Measurements from ENCODE around the gene HIVEP1.

DNA sequence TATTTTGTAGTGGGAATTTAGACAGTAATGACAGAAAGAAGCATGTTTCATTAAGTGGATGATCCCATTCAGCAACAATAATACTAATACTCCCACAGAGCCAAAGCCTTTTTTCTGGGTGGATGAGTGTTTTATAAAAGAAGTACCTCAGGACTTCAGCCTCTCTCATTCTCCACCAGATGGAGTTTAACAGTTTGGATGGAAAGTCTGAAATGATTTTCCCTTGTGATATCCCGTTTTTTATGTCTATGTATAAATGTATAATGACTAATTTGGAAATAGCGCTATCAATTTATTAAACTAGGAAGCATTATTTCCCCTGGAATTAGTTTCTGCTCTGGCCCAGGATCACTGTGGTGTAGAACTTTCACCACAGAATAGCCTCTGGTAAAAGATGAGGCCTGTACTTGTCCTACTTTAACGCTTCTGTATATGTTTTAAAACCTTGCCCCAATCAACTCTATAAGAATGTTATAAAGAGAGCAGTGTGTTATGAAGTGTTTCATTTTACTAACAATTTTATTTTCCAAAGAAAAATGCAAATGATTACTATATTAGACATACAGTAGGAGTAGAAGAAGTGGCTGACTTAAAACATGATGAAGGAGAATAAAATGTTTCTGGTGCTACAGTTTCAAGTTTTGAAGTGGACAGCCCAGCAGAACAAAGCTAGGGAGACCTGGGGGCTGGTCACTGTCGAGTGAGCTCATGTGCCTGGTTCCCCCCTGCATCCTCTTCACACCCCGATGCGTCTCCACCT, 135.6 kb downstream of the HIVEP1 start:
- TF ChIP-seq, protein P1, sequence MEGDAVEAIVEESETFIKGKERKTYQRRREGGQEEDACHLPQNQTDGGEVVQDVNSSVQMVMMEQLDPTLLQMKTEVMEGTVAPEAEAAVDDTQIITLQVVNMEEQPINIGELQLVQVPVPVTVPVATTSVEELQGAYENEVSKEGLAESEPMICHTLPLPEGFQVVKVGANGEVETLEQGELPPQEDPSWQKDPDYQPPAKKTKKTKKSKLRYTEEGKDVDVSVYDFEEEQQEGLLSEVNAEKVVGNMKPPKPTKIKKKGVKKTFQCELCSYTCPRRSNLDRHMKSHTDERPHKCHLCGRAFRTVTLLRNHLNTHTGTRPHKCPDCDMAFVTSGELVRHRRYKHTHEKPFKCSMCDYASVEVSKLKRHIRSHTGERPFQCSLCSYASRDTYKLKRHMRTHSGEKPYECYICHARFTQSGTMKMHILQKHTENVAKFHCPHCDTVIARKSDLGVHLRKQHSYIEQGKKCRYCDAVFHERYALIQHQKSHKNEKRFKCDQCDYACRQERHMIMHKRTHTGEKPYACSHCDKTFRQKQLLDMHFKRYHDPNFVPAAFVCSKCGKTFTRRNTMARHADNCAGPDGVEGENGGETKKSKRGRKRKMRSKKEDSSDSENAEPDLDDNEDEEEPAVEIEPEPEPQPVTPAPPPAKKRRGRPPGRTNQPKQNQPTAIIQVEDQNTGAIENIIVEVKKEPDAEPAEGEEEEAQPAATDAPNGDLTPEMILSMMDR (IDR thresholded peaks at IDR 0.05; ENCODE audit: low read depth, low read length): no peak
- TF ChIP-seq MAX (IDR thresholded peaks at IDR 0.05; ENCODE audit: low read depth, low read length): no peak
- TF ChIP-seq POLR2A (IDR thresholded peaks at IDR 0.05; ENCODE audit: extremely low read depth, insufficient read length): no peak

Measured in NB4 (cell line).